SK-N-DZ (cell line): ENCODE results near the gene METRNL.
"Not testable (repeated sequence)": the region's sequence is repeated elsewhere in the genome, so short reads cannot be mapped to it uniquely, and the experiment has no call there.

Experiments
- DNase-seq: peaks from one replicate; pipeline ENCODE4 v3.0.0-alpha.2; 2015; ENCODE audit warnings: low spot score

METRNL gene

GRCh38 chr17:83106056-83106588 lies 26.7 kb downstream of the METRNL start:
- DNase-seq: no peak

GRCh38 chr17:83106913-83107655 lies 27.7 kb downstream of the METRNL start:
- peak; percentile 58 for DNase-seq

- DNase-seq: no peak
These were observed 28.2 kb downstream of the METRNL start for GRCh38 chr17:83107656-83108048.

- DNase-seq: no peak
These were observed 29.3 kb downstream of the METRNL start for GRCh38 chr17:83108709-83109108.

- no peak for DNase-seq
These were observed 30.0 kb downstream of the METRNL start for GRCh38 chr17:83109386-83109785.

- no peak for DNase-seq
These were observed 30.6 kb downstream of the METRNL start for GRCh38 chr17:83109793-83110645.

GRCh38 chr17:83110735-83111134 lies 31.3 kb downstream of the METRNL start:
- no peak for DNase-seq

- no peak for DNase-seq
These were observed 32.3 kb downstream of the METRNL start for GRCh38 chr17:83111516-83112282.

GRCh38 chr17:83113381-83113780 lies 34.0 kb downstream of the METRNL start:
- DNase-seq: no peak

GRCh38 chr17:83113792-83114191 lies 34.4 kb downstream of the METRNL start:
- DNase-seq: no peak

- no peak for DNase-seq
These were observed 35.3 kb downstream of the METRNL start for GRCh38 chr17:83114706-83115105.

- no peak for DNase-seq
These were observed 35.8 kb downstream of the METRNL start for GRCh38 chr17:83115202-83115651.

- no peak for DNase-seq
These were observed 36.4 kb downstream of the METRNL start for GRCh38 chr17:83115832-83116231.

- no peak for DNase-seq
These were observed 36.9 kb downstream of the METRNL start for GRCh38 chr17:83116311-83116771.

- DNase-seq: no peak
These were observed 37.6 kb downstream of the METRNL start for GRCh38 chr17:83116783-83117555.

GRCh38 chr17:83117583-83117982 lies 38.2 kb downstream of the METRNL start:
- no peak for DNase-seq

- DNase-seq: no peak
These were observed 38.8 kb downstream of the METRNL start for GRCh38 chr17:83118071-83118841.

GRCh38 chr17:83119987-83120864 lies 40.8 kb downstream of the METRNL start:
- DNase-seq: no peak

GRCh38 chr17:83121473-83121872 lies 42.1 kb downstream of the METRNL start:
- DNase-seq: not testable (repeated sequence)
